Stimulated activated naive B cell treated with anti-CD40 and anti-IgM and Interleukin-4, amounts not matched to agents 10 μg/mL and 1 μg/mL and 100 μg/mL, for 72 hours (primary cell): ENCODE results near the gene MPP7.

Source experiments
- ATAC-seq, 2 donors: fragments of 150-1000 bp; cut with Tn5 transposase; replicated peaks; 2 replicates each; pipeline ENCODE4 v1.10.0; 2021; ENCODE audit warnings: moderate library complexity in 1 of 2
- DNase-seq: peaks from one replicate; pipeline ENCODE4 v3.0.0; 2021
- H3K27ac Mint-ChIP-seq: one replicate; pipeline ENCODE4 v1.8.0; 2022; ENCODE audit warnings: mild to moderate bottlenecking, mixed read lengths
- H3K27me3 Mint-ChIP-seq, 2 donors: one replicate each; pipeline ENCODE4 v1.8.0; 2022; ENCODE audit warnings: mixed read lengths in 2 of 2
- H3K36me3 Mint-ChIP-seq, 2 donors: one replicate each; pipeline ENCODE4 v1.8.0; 2022; ENCODE audit warnings: mixed read lengths in 2 of 2, mild to moderate bottlenecking in 1 of 2
- H3K4me1 Mint-ChIP-seq, 2 donors: one replicate each; pipeline ENCODE4 v1.8.0; 2022; ENCODE audit warnings: mixed read lengths in 2 of 2, mild to moderate bottlenecking in 1 of 2
- H3K4me3 Mint-ChIP-seq, 2 donors: one replicate each; pipeline ENCODE4 v1.8.0; 2022; ENCODE audit warnings: mild to moderate bottlenecking in 2 of 2, mixed read lengths in 2 of 2, moderate library complexity in 1 of 2
- H3K9me3 Mint-ChIP-seq, 2 donors: one replicate each; pipeline ENCODE4 v1.8.0; 2022; ENCODE audit warnings: mixed read lengths in 2 of 2, mild to moderate bottlenecking in 1 of 2

MPP7 gene

GRCh38 chr10:28273343-28273742 lies 29.5 kb downstream of the MPP7 start:
- Mint-ChIP-seq H3K4me1 (no peaks in the 10 kb centered on the region), H3K36me3 (no peaks in the 10 kb centered on the region), H3K27me3 (no peaks in the 10 kb centered on the region), H3K9me3 (no peaks in the 10 kb centered on the region), H3K4me3 (no peak overlapping the region), H3K27ac (no peak overlapping the region)
- DNase-seq (no peak), ATAC-seq (no peak)

- ATAC-seq (no peak), DNase-seq (no peak)
- no peak overlapping the region for H3K4me3 Mint-ChIP-seq
- no peaks in the 10 kb centered on the region for H3K36me3 Mint-ChIP-seq
- no peaks in the 10 kb centered on the region for H3K27me3 Mint-ChIP-seq
- peaks cover 4 to 16% of the 10 kb centered on the region in 2 donors for H3K4me1 Mint-ChIP-seq
- no peak overlapping the region for H3K27ac Mint-ChIP-seq
- H3K9me3 Mint-ChIP-seq: no peaks in the 10 kb centered on the region
Measured at GRCh38 chr10:28269842-28270456, 32.9 kb downstream of the MPP7 start.

GRCh38 chr10:28266449-28267224 lies 36.2 kb downstream of the MPP7 start:
- no peaks in the 10 kb centered on the region for H3K9me3 Mint-ChIP-seq
- no peaks in the 10 kb centered on the region for H3K36me3 Mint-ChIP-seq
- DNase-seq (no peak), ATAC-seq (peak; percentile 70 to 78)
- peaks cover 4 to 23% of the 10 kb centered on the region in 2 donors for H3K4me1 Mint-ChIP-seq
- peak overlapping the region; percentile 31 for H3K27ac Mint-ChIP-seq
- H3K27me3 Mint-ChIP-seq: no peaks in the 10 kb centered on the region
- no peak overlapping the region for H3K4me3 Mint-ChIP-seq

GRCh38 chr10:28263136-28263857 lies 39.6 kb downstream of the MPP7 start:
- H3K9me3 Mint-ChIP-seq: no peaks in the 10 kb centered on the region
- H3K27me3 Mint-ChIP-seq: no peaks in the 10 kb centered on the region
- H3K4me1 Mint-ChIP-seq: peaks cover 11 to 32% of the 10 kb centered on the region in 2 donors
- H3K36me3 Mint-ChIP-seq: no peaks in the 10 kb centered on the region
- no peak overlapping the region for H3K4me3 Mint-ChIP-seq
- no peak for ATAC-seq
- H3K27ac Mint-ChIP-seq: no peak overlapping the region
- no peak for DNase-seq

- peaks cover 8 to 10% of the 10 kb centered on the region in 2 donors for H3K4me1 Mint-ChIP-seq
- peaks cover 4 to 5% of the 10 kb centered on the region in 2 donors for H3K27me3 Mint-ChIP-seq
- H3K27ac Mint-ChIP-seq: no peak overlapping the region
- H3K4me3 Mint-ChIP-seq: no peak overlapping the region
- no peak for DNase-seq
- H3K36me3 Mint-ChIP-seq: peaks cover 0 to 2% of the 10 kb centered on the region in 2 donors
- ATAC-seq: no peak
- no peaks in the 10 kb centered on the region for H3K9me3 Mint-ChIP-seq
Measured at GRCh38 chr10:28256776-28257175, 46.1 kb downstream of the MPP7 start.

GRCh38 chr10:28254290-28254985 lies 48.4 kb downstream of the MPP7 start:
- ATAC-seq: no peak
- Mint-ChIP-seq H3K4me3 (no peak overlapping the region), H3K27me3 (peaks cover 4 to 5% of the 10 kb centered on the region in 2 donors), H3K27ac (no peak overlapping the region), H3K9me3 (no peaks in the 10 kb centered on the region), H3K36me3 (peaks cover 0 to 2% of the 10 kb centered on the region in 2 donors), H3K4me1 (no peaks in the 10 kb centered on the region)
- DNase-seq: no peak

GRCh38 chr10:28253169-28253785 lies 49.6 kb downstream of the MPP7 start:
- ATAC-seq: no peak
- H3K9me3 Mint-ChIP-seq: no peaks in the 10 kb centered on the region
- H3K4me1 Mint-ChIP-seq: peaks cover 2 to 4% of the 10 kb centered on the region in 2 donors
- H3K4me3 Mint-ChIP-seq: no peak overlapping the region
- peaks cover 0 to 2% of the 10 kb centered on the region in 2 donors for H3K36me3 Mint-ChIP-seq
- H3K27me3 Mint-ChIP-seq: peaks cover 5 to 7% of the 10 kb centered on the region in 2 donors
- no peak overlapping the region for H3K27ac Mint-ChIP-seq
- DNase-seq: no peak
